Ovary (tissue), 9 donors: ENCODE data around the gene PTPRQ. TPM values are rescaled to one million over a fixed set of nuclear protein-coding genes. Genes with fewer than 3 reads are reported as not detected.

Experiments used
- DNase-seq, 5 donors: peaks; one replicate each; pipeline ENCODE4 v3.0.0-alpha.2; 2019 to 2020
- H3K27ac ChIP-seq, 2 donors: fragments of 200-600 bp; one replicate each; pipeline versions ENCODE4 v1.5.1 to v1.8.0; 2019 to 2022
- H3K27me3 ChIP-seq: fragments of 200-600 bp; one replicate; pipeline ENCODE4 v1.8.0; 2022
- H3K36me3 ChIP-seq: fragments of 200-600 bp; sonication (generic); one replicate; pipeline ENCODE4 v1.5.1; 2019
- H3K4me1 ChIP-seq: one replicate; pipeline ENCODE4 v1.8.1; 2013; ENCODE audit warnings: mild to moderate bottlenecking, moderate library complexity; ENCODE audit not compliant: insufficient read depth
- H3K4me3 ChIP-seq: fragments of 200-600 bp; sonication (generic); one replicate; pipeline ENCODE4 v1.5.1; 2017
- H3K9me3 ChIP-seq, 2 donors: fragments of 200-600 bp in 1 of 2; sonication (generic) in 1 of 2; one replicate each; pipeline versions ENCODE4 v1.5.1 to v1.8.1; 2013 to 2019; ENCODE audit warnings: mild to moderate bottlenecking in 1 of 2, moderate library complexity in 1 of 2
- CTCF ChIP-seq, 3 donors: fragments of 450-650 bp in 2 of 3; fragments of 200-600 bp in 1 of 3; IDR thresholded peaks; one replicate each; pipeline versions ENCODE4 v1.5.1 to v1.8.0; 2016 to 2022; ENCODE audit warnings: antibody characterized with exemption in 3 of 3, mild to moderate bottlenecking in 1 of 3
- EP300 ChIP-seq: sonication (generic); formaldehyde crosslinking; IDR thresholded peaks from one replicate; pipeline ENCODE4 v1.6.1; 2017; ENCODE audit warnings: antibody characterized with exemption
- POLR2A ChIP-seq: fragments of 450-650 bp; IDR thresholded peaks from one replicate; pipeline ENCODE4 v1.6.1; 2017; ENCODE audit warnings: antibody characterized with exemption, mild to moderate bottlenecking, moderate library complexity
- WGBS, 3 donors: extraction: QIAGEN DNeasy Blood & Tissue Kit in 1 of 3; methylation state at CpG; one replicate each; pipeline versions ENCODE4 v1.1.5 to v1.1.7; 2013 to 2017; 5-methylcytosine and 5-hydroxymethylcytosine counted together
- intact Hi-C, 4 donors: fragments of 100-400 bp; cut with DNase I; formaldehyde crosslinking; loops; one replicate each; pipeline versions ENCODE4 v1.11.0 to v1.15.1; 2022 to 2023
- polyA plus RNA-seq, 2 donors: library from polyadenylated mRNA; stranded (reverse); fragments of 200-250 nt in 1 of 2; fragments of 350-450 nt in 1 of 2; fragmentation: Illumina TruSeq in 1 of 2; extraction: RNeasy Lipid Tissue Mini Kit (QIAGEN cat#74804) in 1 of 2; gene quantifications; one replicate each; pipeline ENCODE4 v1.2.3, GENCODE V29; 2013 to 2014
- total RNA-seq, 7 donors: library from RNA; depleted of rRNA in 2 of 7; stranded (reverse); fragments of >200 nt in 2 of 7; fragmentation: NEBNext Ultra II Directional in 3 of 7; extraction: Animal tissue kit (Norgen Biotek cat#: 25700) in 3 of 7; gene quantifications; one replicate each; pipeline versions ENCODE4 v1.1.0 to v1.2.4, GENCODE V29; 2016 to 2023
- donor health status: DM: no; HTN: no; CAD: no; lungs with moderate emphysema.
- donor health status: DM: no; HTN: no; CAD: no.
- donor health status: Bipolar disorder and iron deficiency.
- donor health status: DM: yes; HTN: yes; CAD: no.
- donor health status: DM: no; HTN: no; CAD: no.
- donor health status: DM: yes; HTN: yes; CAD: no.

The PTPRQ gene
- total and polyA plus RNA-seq, 9 donors = 0.05 to 18.8 (median 0.23) TPM

DNA sequence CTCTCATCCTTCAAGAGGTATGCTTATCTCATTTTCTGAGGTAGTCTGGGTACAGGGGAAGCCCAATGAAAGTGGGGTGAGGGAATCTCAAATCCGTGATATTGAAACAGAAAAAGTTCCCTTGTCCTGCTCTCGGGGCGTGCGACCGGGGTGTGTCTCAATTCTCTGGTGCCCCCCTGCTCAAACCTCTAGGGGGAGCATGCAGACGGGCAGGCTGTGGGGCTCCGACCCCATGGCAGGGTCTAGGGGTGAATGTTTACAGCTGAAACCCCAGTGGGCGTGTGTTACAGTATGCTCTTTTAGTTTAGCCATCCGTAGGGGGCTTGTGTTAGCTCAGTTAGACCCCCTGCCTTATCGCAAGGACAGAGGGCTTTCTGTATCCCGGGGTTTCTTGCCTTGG is 68.7 kb downstream of the PTPRQ start:
- WGBS, 3 donors = 71 to 72% (median 71%) methylated on average over 11 of the region's 11 CpGs
- no peaks in the 10 kb centered on the region for H3K36me3 ChIP-seq
- H3K4me3 ChIP-seq = no peak overlapping the region
- no peak for DNase-seq
- no peaks in the 10 kb centered on the region for H3K27me3 ChIP-seq
- no peak overlapping the region for H3K27ac ChIP-seq
- H3K9me3 ChIP-seq = no peaks in the 10 kb centered on the region
- no peaks in the 10 kb centered on the region for H3K4me1 ChIP-seq
- intact Hi-C loops = no loop called here
- TF ChIP-seq EP300 = no peak
- no peak for TF ChIP-seq CTCF (IDR thresholded peaks at IDR 0.05)
- no peak for TF ChIP-seq POLR2A

GRCh38 chr12:80513211-80513610 is 69.2 kb downstream of the PTPRQ start:
- H3K36me3 ChIP-seq = no peaks in the 10 kb centered on the region
- no peaks in the 10 kb centered on the region for H3K4me1 ChIP-seq
- DNase-seq = no peak
- intact Hi-C loops = no loop called here
- H3K27me3 ChIP-seq = no peaks in the 10 kb centered on the region
- H3K4me3 ChIP-seq = no peak overlapping the region
- TF ChIP-seq POLR2A (no peak), EP300 (no peak), CTCF (IDR thresholded peaks at IDR 0.05) (no peak)
- H3K9me3 ChIP-seq = no peaks in the 10 kb centered on the region
- H3K27ac ChIP-seq = no peak overlapping the region
- 62 to 79% (median 75%) methylated on average over 18 of the region's 18 CpGs for WGBS, 3 donors

- H3K27ac ChIP-seq = no peak overlapping the region
- H3K4me3 ChIP-seq = no peak overlapping the region
- no peaks in the 10 kb centered on the region for H3K36me3 ChIP-seq
- no peaks in the 10 kb centered on the region for H3K9me3 ChIP-seq
- intact Hi-C loops = no loop called here
- TF ChIP-seq EP300 = no peak
- no peak for DNase-seq
- no peaks in the 10 kb centered on the region for H3K4me1 ChIP-seq
- WGBS, 3 donors = 94 to 100% (median 99%) methylated on average over 2 of the region's 2 CpGs
- H3K27me3 ChIP-seq = no peaks in the 10 kb centered on the region
Observed at GRCh38 chr12:80517655-80518054, 73.6 kb downstream of the PTPRQ start.

DNA sequence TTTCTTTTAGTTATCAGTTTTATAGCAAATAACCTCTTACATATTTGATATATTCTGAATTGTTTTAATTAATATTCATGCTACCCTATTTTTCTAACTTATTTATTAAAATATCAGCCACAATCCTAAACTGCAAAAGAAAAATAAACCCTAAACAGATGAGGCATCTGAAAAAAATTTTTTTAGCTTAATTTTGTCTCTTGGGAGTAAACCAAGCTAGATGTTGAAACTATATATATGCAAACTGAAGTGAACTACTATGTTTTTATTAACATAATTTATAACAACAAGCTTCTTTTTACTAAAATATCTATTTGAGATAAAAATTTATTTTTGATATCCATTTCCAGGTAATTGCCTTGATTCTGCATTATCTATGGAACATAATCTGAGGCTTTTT is 87.6 kb downstream of the PTPRQ start:
- Histone ChIP-seq H3K36me3 (no peaks in the 10 kb centered on the region), H3K9me3 (no peaks in the 10 kb centered on the region), H3K27ac (no peak overlapping the region), H3K4me1 (no peaks in the 10 kb centered on the region), H3K4me3 (no peak overlapping the region), H3K27me3 (no peaks in the 10 kb centered on the region)
- TF ChIP-seq CTCF (IDR thresholded peaks at IDR 0.05) (no peak), POLR2A (no peak), EP300 (no peak)
- intact Hi-C loops = no loop called here
- no peak for DNase-seq

- H3K27me3 ChIP-seq = no peaks in the 10 kb centered on the region
- intact Hi-C loops = no loop called here
- H3K9me3 ChIP-seq = no peaks in the 10 kb centered on the region
- no peak overlapping the region for H3K4me3 ChIP-seq
- H3K4me1 ChIP-seq = no peaks in the 10 kb centered on the region
- 59 to 71% (median 71%) methylated on average over 2 of the region's 2 CpGs for WGBS, 3 donors
- H3K36me3 ChIP-seq = no peaks in the 10 kb centered on the region
- H3K27ac ChIP-seq = no peak overlapping the region
- no peak for DNase-seq
- TF ChIP-seq EP300 (no peak), CTCF (IDR thresholded peaks at IDR 0.05) (no peak), POLR2A (no peak)
Observed at GRCh38 chr12:80539029-80539428, 95.0 kb downstream of the PTPRQ start.
